ENCODE results near the gene XDH. TPM values are rescaled to one million over a fixed set of nuclear protein-coding genes. Genes with fewer than 3 reads are reported as not detected.

The XDH gene
- total RNA-seq, 1 donor from 2014 or later: not detected

- no peak for DNase-seq (ENCODE audit: low read depth, low spot score)
These were observed 48.6 kb downstream of the XDH start for GRCh38 chr2:31365834-31366505.

GRCh38 chr2:31365348-31365747 lies 49.2 kb downstream of the XDH start:
- DNase-seq (ENCODE audit: low read depth, low spot score): no peak

- no peak for DNase-seq (ENCODE audit: low read depth, low spot score)
These were observed 50.4 kb downstream of the XDH start for GRCh38 chr2:31363956-31364750.

GRCh38 chr2:31362581-31362980 lies 52.0 kb downstream of the XDH start:
- no peak for DNase-seq (ENCODE audit: low read depth, low spot score)

DNA sequence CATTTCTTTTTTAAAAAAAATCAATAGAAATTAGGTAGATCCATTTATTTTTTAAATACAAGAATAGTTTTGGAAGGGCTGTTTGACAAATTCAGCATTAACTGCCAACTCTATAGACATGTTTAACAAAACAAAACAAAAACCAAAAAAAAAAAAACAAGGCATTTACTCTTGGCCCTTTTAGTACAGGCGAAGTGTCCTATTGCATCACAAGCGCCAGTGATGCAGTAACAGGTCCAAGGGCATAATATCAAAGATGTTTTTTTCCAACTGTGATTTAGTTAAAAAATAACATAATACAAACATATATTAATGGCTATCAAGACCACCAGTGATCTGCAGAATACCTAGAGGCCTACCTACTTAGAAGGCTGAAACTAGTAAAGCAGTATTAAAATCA lies 55.3 kb downstream of the XDH start:
- no peak for DNase-seq (ENCODE audit: low read depth, low spot score)

DNA sequence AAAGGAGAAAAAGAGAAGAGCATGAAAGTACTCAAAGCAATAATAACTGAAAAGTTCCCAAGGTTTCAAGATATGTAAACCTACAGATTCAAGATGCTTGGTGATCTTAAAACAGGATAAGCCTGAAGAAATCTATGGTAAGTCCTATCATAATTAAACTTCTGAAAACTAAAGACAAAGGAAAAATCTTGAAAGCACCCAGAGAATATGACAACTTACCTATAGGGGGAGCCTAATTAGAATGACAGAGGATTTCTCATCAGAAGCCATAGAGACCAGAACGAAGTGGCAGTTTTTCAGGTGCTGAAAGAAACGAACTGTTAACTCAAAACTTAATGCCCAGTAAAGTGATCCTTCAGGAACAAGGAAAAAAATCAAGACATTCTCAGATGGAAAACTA lies 59.7 kb downstream of the XDH start:
- no peak for DNase-seq (ENCODE audit: low read depth, low spot score)

DNA sequence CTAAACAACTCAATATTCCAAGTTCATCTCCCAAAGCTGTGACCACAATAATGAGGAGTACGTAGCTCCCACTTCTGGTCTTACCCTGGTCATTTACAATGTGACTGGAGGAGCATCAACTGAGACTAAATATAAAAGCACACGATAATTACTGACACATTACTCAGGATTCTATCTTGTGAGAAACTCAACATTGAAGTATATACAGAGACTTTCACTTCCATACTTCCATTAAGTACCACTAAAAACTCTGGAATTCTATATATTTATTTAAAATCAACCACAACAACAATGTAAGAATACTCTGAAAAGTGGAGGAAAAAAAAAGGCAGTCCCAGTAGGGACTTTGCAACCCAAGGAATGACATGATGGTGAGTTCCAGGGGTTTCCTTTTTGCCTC lies 61.4 kb downstream of the XDH start:
- no peak for DNase-seq (ENCODE audit: low read depth, low spot score)

GRCh38 chr2:31349684-31350083 lies 64.9 kb downstream of the XDH start:
- no peak for DNase-seq (ENCODE audit: low read depth, low spot score)

- DNase-seq (ENCODE audit: low read depth, low spot score): no peak
These were observed 65.4 kb downstream of the XDH start for GRCh38 chr2:31349160-31349559.

DNA sequence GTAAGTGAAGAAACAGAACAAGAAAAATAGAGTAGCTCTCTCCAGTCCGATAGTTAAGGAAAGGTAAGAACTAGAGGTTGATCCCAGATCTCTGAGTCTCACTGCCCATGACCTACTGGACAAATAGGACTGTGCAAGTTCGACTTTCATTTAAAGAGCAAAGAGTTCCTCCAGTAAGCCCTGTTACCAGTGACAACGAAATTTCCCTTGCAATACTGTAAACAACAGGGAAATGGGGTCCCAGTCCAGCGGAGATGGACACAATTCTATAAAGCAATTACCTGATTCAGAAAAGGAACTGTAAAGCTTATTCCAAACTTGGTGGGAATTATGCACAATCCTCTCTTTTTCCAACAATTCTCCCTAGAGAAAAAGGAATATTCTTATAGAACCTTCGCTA lies 65.9 kb downstream of the XDH start:
- DNase-seq (ENCODE audit: low read depth, low spot score): no peak

- DNase-seq (ENCODE audit: low read depth, low spot score): no peak
These were observed 66.8 kb downstream of the XDH start for GRCh38 chr2:31347750-31348149.

- DNase-seq (ENCODE audit: low read depth, low spot score): no peak
These were observed 67.2 kb downstream of the XDH start for GRCh38 chr2:31347319-31347718.

- no peak for DNase-seq (ENCODE audit: low read depth, low spot score)
These were observed 70.1 kb downstream of the XDH start for GRCh38 chr2:31344447-31344846.

DNA sequence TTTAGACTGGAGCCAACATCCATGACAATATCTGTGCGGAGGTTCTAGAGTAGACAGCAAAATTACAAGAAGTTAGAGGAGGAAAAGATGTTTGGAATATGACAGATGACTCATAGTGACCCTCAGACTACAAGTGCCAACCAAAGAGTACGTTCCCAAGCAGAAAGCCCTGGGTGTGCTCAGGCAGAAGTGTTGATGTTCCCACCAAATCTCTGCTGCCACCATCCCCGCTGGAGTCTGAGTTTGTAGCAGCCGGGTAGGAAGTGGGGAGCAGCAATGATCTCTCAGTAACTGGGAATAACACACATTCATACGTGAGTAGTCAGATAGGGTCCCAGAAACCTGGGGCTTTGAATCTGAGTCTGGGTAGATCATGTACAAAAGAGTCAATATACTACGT lies 73.2 kb downstream of the XDH start:
- DNase-seq (ENCODE audit: low read depth, low spot score): no peak

DNA sequence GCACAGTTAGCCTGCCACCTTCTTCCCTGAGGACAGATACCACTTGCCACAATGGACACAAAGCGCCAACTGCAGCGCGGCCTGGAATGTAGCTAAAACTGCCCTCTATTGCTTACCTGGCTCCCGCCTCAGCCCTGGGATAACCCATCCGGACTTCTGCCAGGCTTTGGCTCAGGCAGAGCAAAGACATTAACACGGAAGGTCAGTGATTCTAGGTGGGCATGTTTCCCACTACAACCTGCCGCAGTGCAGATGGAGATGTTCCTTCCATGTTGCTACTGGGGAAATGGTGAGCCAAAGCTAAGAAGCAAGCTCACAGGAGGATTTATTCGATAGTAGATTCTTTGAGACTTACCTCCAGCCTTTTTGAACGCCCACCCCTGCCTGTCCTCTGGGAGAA lies 74.8 kb downstream of the XDH start:
- DNase-seq (ENCODE audit: low read depth, low spot score): no peak

GRCh38 chr2:31337860-31338259 lies 76.7 kb downstream of the XDH start:
- DNase-seq (ENCODE audit: low read depth, low spot score): no peak

GRCh38 chr2:31337197-31337596 lies 77.3 kb downstream of the XDH start:
- DNase-seq (ENCODE audit: low read depth, low spot score): no peak

DNA sequence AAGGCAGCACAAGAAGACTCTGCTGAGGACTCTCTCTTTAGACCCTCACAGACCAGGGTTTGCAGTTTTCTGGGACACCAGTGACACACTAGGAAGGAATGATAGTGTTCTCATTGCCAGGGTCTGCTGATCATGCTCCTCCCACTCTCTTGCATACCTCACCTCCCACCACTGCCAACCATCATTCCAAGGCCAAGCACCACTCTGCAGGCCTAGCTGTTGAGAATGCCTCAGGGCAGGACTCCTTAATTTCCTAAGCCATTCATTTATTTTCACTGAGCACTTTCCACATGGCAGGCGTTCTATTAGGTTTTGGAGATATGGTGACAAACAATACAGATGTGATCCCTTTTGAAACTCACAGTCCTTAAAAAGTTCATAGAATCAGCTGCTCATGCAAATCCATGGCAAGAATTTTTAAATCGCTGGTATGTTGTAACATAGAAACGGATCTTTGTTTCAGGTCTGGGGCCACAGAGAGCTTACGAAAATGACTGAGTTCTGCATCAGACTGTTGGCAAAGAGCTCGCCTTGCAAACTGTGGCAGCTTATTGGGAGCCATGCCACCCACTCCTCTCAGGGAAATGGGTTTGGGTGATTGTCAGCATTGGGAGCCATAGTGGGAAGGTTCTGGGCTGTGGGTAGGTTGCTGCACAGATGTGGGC lies 78.5 kb downstream of the XDH start:
- no peak for DNase-seq (ENCODE audit: low read depth, low spot score)

- no peak for DNase-seq (ENCODE audit: low read depth, low spot score)
These were observed 80.1 kb downstream of the XDH start for GRCh38 chr2:31334311-31335026.

- peak; percentile 26 for DNase-seq (ENCODE audit: low read depth, low spot score)
These were observed 80.9 kb downstream of the XDH start for GRCh38 chr2:31333527-31334183.

GRCh38 chr2:31333046-31333445 lies 81.5 kb downstream of the XDH start:
- DNase-seq (ENCODE audit: low read depth, low spot score): no peak
